Measurements from ENCODE around the gene SYT17.

The SYT17 gene

GRCh38 chr16:19138601-19139000 is 29.4 kb upstream of the SYT17 start:
- DNase-seq: peak; percentile 56 to 77

DNA sequence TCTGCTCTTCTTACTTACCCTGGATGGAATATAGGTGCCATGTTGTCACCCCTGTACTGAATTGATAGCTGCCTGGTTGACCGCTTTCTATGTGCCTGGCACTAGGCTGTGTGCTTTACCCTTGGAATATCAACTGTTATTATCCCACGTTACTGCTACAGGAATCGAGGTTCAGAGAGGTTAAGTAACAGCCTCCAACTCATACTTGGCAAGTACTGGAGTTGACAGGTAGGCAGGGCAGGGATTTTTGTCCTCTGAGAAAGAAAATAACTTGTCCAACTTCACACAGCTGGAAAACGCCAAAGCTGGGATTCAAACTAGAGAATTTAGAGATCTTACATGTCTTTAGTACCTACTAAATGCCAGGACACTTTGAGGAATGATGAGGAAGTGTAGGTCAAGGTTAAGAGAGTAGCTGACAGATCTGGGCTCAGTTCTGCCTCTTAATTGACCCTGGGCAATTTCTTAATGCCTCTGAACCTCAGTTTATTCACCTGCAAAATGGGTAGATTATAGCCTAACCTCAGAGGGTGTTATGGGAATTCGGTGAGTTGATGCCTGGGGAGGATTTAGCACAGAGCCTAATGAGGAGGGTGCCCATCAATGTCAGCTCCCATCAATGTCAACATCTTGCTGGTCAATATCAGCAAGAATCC is 28.5 kb upstream of the SYT17 start:
- no peak for DNase-seq

DNA sequence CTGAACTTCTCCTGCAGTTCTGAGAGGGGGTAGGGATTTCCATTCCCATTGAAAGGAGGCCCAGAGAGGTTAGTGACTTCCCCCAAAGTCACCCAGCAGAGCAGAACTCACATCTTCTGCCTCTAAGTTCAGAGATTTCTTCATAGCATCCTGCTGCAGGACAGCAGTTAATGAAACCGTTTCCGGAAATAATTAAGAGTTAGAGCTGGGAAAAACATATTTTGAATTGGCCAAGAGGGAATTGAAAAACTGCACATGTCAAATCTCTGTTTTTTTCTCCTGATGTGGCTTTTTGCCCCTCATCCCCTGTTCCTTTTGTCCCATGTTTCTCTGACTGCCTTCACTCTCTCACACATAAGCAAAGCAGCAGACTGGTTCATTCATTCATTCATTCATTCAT is 27.6 kb upstream of the SYT17 start:
- no peak for DNase-seq

DNA sequence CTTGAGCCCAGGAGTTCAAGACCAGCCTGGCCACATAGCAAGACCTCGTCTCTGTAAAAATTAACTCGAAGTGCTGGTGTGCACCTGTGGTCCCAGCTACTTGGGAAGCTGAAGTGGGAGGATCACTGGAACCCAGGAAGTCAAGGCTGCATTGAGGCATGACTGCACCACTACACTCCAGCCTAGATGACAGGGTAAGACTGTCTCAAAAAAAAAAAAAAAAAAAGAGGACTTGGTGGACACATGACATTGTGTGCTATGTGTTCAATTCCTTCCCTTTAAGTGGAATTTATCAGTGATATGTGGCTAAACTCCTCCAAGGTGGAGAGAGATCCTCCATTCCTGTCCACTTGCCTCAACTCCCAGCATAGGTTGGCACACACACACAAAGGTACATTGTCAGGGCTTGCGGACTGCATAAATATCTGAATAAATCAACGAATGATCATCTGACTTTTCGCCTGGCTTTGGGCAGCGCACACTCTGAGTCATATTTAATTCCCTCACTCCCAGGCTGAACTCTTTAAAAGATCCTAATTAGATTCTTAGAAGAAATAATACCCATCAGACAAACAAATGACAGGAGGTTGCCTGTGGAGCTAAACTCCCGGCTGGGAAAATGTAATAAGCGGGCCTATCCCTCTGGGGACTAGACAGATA is 25.0 kb upstream of the SYT17 start:
- no peak for DNase-seq

- DNase-seq: no peak
Measured at GRCh38 chr16:19143599-19143956, 24.5 kb upstream of the SYT17 start.

GRCh38 chr16:19145010-19145409 is 23.0 kb upstream of the SYT17 start:
- DNase-seq: no peak

DNA sequence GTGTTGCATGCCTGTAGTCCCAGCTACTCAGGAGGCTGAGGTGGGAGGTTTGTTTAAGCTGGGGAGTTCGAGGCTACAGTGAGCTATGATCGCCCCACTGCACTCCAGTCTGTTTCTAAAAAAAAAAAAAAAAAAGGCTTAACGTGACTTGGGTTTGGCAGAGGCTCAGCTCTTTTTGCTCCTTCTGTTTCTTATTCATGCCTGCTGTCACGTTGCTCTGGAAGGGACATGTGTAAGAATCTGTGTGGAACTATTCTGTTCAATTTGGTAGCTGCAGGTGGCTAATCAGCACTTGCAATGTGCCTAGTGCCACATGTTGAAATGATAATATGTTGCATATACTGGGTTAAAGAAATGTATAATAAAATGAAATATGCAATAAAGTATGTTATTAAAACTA is 20.9 kb upstream of the SYT17 start:
- DNase-seq: no peak

- DNase-seq: no peak
Measured at GRCh38 chr16:19147627-19148026, 20.4 kb upstream of the SYT17 start.

GRCh38 chr16:19148189-19148588 is 19.9 kb upstream of the SYT17 start:
- no peak for DNase-seq

DNA sequence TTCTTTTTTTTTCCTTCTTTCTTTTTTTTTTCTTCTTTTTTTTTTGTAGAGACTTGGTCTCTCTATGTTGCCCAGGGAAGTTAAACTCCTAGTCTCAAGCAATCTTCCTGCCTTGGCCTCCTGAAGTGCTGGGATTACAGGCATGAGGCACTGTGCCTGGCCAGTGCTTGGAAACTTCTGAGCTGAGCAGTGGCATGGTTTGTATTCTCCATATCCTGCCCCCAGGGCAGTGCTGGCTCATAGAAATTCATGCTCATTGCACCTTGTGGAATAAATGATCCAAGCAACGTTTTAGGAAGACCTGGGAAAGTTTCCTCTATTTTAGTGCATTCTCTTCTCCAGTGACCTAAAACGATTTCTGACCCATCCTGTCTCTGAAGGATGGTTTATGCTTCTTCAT is 16.7 kb upstream of the SYT17 start:
- DNase-seq: no peak

DNA sequence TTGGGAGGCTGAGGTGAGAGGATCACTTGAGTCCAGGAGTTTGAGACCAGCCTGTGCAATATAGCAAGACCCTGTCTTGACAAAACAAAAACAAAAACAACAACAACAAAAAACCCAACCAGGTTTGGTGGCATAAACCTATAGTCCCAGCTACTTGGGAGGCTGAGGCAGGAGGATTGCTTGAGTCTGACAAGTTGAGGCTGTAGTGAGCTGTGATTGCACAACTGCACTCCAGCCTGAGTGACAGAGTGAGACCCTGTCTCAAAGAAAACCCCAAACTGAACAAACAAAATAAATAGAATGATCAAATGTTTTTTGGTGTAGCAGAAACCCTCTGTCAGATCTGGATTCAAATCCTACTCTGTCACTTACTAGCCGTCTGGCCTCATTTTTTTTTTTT is 16.0 kb upstream of the SYT17 start:
- DNase-seq: no peak

DNA sequence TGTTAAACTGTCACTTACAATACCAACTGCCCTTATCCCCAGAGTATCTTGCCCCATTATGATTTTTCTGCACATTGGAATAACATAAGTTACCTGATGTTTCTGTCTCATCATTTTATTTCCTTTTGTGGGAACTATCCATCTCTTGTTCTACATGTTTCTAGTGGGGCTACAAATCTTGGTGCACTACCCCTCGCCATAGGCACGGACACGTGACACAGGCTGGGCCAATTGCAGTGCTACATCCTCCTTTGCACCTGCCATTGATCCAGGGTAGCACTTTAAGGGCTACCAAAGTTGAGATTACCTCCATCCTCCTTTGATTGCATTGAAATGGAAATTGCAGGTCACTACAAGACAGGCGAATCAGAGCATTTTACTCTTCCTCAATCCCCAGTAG is 14.2 kb upstream of the SYT17 start:
- peak in 1 of 2 donors; percentile 43 for DNase-seq

DNA sequence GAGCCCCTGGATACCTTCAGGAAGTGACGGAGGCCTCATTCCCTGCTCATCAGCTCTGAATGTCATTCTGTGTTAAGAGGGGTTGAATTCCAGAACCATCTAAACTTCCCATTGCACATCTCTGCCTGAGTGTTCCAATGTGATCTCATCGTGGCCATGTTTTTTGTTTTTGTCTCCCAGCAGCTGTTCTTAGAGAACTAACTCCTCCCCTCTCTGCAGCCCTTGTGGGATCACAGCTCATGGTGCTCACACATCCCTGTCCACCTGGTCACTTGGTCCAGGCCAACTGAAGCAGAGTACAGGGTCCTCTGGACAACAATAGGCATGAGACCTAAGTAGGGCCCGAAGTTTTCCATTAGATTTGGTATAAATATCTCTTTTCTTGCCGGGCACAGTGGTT is 6.0 kb upstream of the SYT17 start:
- no peak for DNase-seq

GRCh38 chr16:19163215-19163614 is 4.8 kb upstream of the SYT17 start:
- no peak for DNase-seq

- DNase-seq: no peak
Measured at GRCh38 chr16:19164285-19164684, 3.8 kb upstream of the SYT17 start.

DNA sequence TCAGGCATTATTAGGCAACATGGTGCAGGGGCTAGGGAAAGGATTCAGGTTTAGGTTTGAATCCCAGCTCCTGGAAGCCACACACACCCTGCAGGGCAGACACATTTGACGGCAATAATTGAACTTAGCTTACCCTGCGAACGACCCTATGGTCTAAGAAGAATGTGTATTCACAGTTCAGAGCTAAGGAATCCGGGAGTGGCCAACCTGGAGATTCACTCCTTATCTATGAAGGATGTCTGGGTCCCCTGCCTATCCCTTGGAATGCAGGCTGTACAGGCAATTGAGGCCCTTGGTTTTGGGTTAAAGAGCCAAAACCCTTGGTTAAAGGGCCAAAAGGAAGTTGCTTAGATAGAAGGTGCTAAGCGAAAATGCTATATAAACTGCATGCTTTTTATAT is 2.9 kb upstream of the SYT17 start:
- DNase-seq: no peak

GRCh38 chr16:19166500-19166899 is 1.5 kb upstream of the SYT17 start:
- no peak for DNase-seq

- DNase-seq: no peak
Measured at GRCh38 chr16:19168371-19169081, 486 bp downstream of the SYT17 start.

GRCh38 chr16:19169082-19169639 is 1.1 kb downstream of the SYT17 start:
- DNase-seq: no peak

GRCh38 chr16:19170043-19170655 is 2.1 kb downstream of the SYT17 start:
- no peak for DNase-seq

- no peak for DNase-seq
Measured at GRCh38 chr16:19172098-19172780, 4.2 kb downstream of the SYT17 start.

GRCh38 chr16:19173059-19173458 is 5.0 kb downstream of the SYT17 start:
- no peak for DNase-seq

Data from inflammatory macrophage (primary cell).